GM12865 (cell line): Measurements from ENCODE around the gene UQCR10.

Experiments
- DNase-seq: peaks from one replicate; pipeline ENCODE4 v3.0.0; 2010; ENCODE audit warnings: low read depth
- H3K4me3 ChIP-seq: 2 replicates; pipeline ENCODE4 v1.5.1; 2011; ENCODE audit warnings: mild to moderate bottlenecking, low read depth, low read length, control low read depth
- CTCF ChIP-seq: IDR thresholded peaks from 2 replicates; pipeline ENCODE4 v1.5.1; 2011; ENCODE audit warnings: low read length, control low read depth, low read depth, inconsistent platforms; ENCODE audit not compliant: insufficient read depth; ENCODE audit errors: missing control alignments

The UQCR10 gene

GRCh38 chr22:29722587-29722986 is 44.6 kb upstream of the UQCR10 start:
- no peak for DNase-seq
- no peak overlapping the region for H3K4me3 ChIP-seq
- TF ChIP-seq CTCF, result no peak

GRCh38 chr22:29723766-29724165 is 43.4 kb upstream of the UQCR10 start:
- H3K4me3 ChIP-seq, result no peak overlapping the region
- no peak for DNase-seq
- no peak for TF ChIP-seq CTCF

GRCh38 chr22:29724843-29725242 is 42.3 kb upstream of the UQCR10 start:
- no peak for DNase-seq
- H3K4me3 ChIP-seq, result no peak overlapping the region
- TF ChIP-seq CTCF, result no peak

- no peak for DNase-seq
- no peak overlapping the region for H3K4me3 ChIP-seq
- TF ChIP-seq CTCF, result no peak
These were observed 41.1 kb upstream of the UQCR10 start for GRCh38 chr22:29726106-29726505.

GRCh38 chr22:29726512-29727130 is 40.5 kb upstream of the UQCR10 start:
- no peak for TF ChIP-seq CTCF
- no peak for DNase-seq
- H3K4me3 ChIP-seq, result no peak overlapping the region

GRCh38 chr22:29727131-29727523 is 40.0 kb upstream of the UQCR10 start:
- peak; percentile 20 for DNase-seq
- TF ChIP-seq CTCF, result peak; percentile 50
- H3K4me3 ChIP-seq, result no peak overlapping the region

DNA sequence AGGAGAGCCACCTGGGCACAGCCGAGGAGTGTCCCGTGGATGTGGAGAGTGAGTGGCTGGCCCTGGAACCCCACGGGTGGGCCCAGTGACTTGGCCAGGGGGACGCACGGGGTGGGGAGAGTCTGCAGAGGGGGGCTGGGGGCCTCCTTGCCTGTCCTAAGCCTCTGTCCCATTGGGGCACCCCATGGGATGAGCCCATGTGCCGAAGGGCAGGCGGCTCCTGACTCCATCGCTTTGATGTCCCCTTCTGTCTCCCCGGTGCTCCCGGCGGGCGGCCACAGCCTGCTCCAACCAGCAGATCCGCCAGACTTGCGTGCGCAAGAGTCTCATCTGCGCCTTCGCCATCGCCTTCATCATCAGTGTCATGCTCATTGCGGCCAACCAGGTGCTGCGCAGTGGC is 38.0 kb upstream of the UQCR10 start:
- no peak for TF ChIP-seq CTCF
- no peak for DNase-seq
- no peak overlapping the region for H3K4me3 ChIP-seq
